ENCODE data around the gene EFTUD2. TPM values are rescaled to one million over a fixed set of nuclear protein-coding genes. Genes with fewer than 3 reads are reported as not detected.
"Not testable (repeated sequence)": the region's sequence is repeated elsewhere in the genome, so short reads cannot be mapped to it uniquely, and the experiment has no call there.

The EFTUD2 gene
- total RNA-seq, 1 experiment from 2014 or later: 119 TPM

- DNase-seq (ENCODE audit: unreplicated experiment): peak; percentile 36
- peak overlapping the region; percentile 95 for H3K4me3 Mint-ChIP-seq (ENCODE audit: unreplicated experiment)
- no peaks in the 10 kb centered on the region for H3K36me3 Mint-ChIP-seq (ENCODE audit: insufficient read depth, unreplicated experiment)
- ChIA-PET POLR2A (interaction anchor here (0.6 to 1.5 kb wide), 10 partner anchors 8 to 1798 kb away, joined by 3 to 12 read pairs (median 4); partner anchors contain the start of genes EFTUD2 and NMT1), CTCF (interaction anchor here (0.7 to 1.8 kb wide), 3 partner anchors 16 to 55 kb away, joined by 3 to 6 read pairs (median 3); no protein-coding TSS in a partner anchor)
- H3K9me3 Mint-ChIP-seq (ENCODE audit: unreplicated experiment): no peaks in the 10 kb centered on the region
- TF ChIP-seq CTCF (IDR thresholded peaks at IDR 0.05; ENCODE audit: unreplicated experiment): no peak
- no peaks in the 10 kb centered on the region for H3K27me3 Mint-ChIP-seq (ENCODE audit: insufficient read depth, unreplicated experiment)
- peaks cover 11% of the 10 kb centered on the region for H3K4me1 Mint-ChIP-seq (ENCODE audit: insufficient read depth, unreplicated experiment)
- intact Hi-C loops (cut with micrococcal nuclease): loop anchor here (1.0 kb wide), 1 partner anchor 50 kb away; no protein-coding TSS in a partner anchor
- peak overlapping the region; percentile 68 for H3K27ac Mint-ChIP-seq (ENCODE audit: low read depth, unreplicated experiment)
- BruUV-seq (replicated peaks): TSS peak; percentile 51
These were observed 70.2 kb downstream of the EFTUD2 start for GRCh38 chr17:44828919-44829522.

DNA sequence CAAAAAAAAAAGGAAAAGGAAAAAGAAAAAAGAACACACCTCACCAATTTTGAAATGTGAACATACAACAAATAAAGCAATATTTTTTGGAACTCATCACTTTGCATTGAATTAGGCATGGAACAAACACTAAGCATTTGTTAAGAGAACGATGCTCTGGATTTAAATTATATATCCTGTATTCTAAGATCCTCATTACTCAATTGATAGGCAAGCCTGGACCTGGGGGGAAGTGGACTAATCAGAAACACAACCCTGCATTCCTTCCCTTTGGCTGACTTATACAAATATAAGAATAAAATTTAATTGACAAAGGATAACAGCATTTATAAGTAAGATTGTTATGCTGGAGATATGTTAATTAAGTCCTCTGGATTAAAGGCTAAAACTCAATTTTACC is 71.4 kb downstream of the EFTUD2 start:
- Mint-ChIP-seq H3K4me3 (ENCODE audit: unreplicated experiment) (peak overlapping the region; percentile 19), H3K27ac (ENCODE audit: low read depth, unreplicated experiment) (no peak overlapping the region), H3K9me3 (ENCODE audit: unreplicated experiment) (no peaks in the 10 kb centered on the region), H3K36me3 (ENCODE audit: insufficient read depth, unreplicated experiment) (no peaks in the 10 kb centered on the region), H3K4me1 (ENCODE audit: insufficient read depth, unreplicated experiment) (peaks cover 11% of the 10 kb centered on the region), H3K27me3 (ENCODE audit: insufficient read depth, unreplicated experiment) (no peaks in the 10 kb centered on the region)
- no TSS peak for BruUV-seq (replicated peaks)
- CTCF ChIA-PET: interaction anchor here (1.8 kb wide), 1 partner anchor 48 kb away, joined by 6 read pairs; no protein-coding TSS in a partner anchor
- DNase-seq (ENCODE audit: unreplicated experiment): no peak
- POLR2A ChIA-PET: interaction anchor here (1.4 to 1.5 kb wide), 2 partner anchors 43 to 48 kb away, joined by 5 read pairs; no protein-coding TSS in a partner anchor
- intact Hi-C loops (cut with micrococcal nuclease): no loop called here
- TF ChIP-seq CTCF (IDR thresholded peaks at IDR 0.05; ENCODE audit: unreplicated experiment): no peak

DNA sequence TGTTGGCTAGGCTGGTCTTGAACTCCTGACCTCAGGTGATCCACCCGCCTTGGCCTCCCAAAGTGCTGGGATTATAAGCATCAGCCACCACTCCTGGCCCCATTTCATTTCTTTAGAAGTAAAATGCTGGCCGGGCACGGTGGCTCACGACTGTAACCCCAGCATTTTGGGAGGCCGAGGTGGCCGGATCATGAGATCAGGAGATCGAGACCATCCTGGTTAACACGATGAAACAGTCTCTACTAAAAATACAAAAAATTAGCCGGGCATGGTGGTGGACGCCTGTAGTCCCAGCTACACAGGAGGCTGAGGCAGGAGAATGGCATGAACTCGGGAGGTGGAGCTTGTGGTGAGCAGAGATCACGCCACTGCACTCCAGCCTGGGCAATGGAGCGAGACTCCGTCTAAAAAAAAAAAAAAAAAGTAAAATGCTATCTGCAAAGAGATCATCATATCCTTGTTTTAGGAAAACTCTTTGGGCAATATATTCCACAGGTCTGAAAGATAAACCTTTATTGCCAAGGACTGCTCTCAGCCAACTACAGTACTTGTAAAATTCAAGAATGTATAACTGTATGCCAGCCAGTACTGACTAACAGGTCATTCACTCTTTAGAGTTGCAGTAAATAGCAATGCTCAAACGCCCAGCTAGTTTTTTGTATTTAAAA is 73.0 kb downstream of the EFTUD2 start:
- no TSS peak for BruUV-seq (replicated peaks)
- Mint-ChIP-seq H3K27me3 (ENCODE audit: insufficient read depth, unreplicated experiment) (no peaks in the 10 kb centered on the region), H3K9me3 (ENCODE audit: unreplicated experiment) (no peaks in the 10 kb centered on the region), H3K4me1 (ENCODE audit: insufficient read depth, unreplicated experiment) (peaks cover 11% of the 10 kb centered on the region), H3K36me3 (ENCODE audit: insufficient read depth, unreplicated experiment) (no peaks in the 10 kb centered on the region), H3K27ac (ENCODE audit: low read depth, unreplicated experiment) (no peak overlapping the region), H3K4me3 (ENCODE audit: unreplicated experiment) (no peak overlapping the region)
- DNase-seq (ENCODE audit: unreplicated experiment): no peak
- CTCF ChIA-PET: interaction anchor here (0.6 to 1.6 kb wide), 4 partner anchors 12 to 399 kb away, joined by 3 to 6 read pairs (median 4); no protein-coding TSS in a partner anchor
- TF ChIP-seq CTCF (IDR thresholded peaks at IDR 0.05; ENCODE audit: unreplicated experiment): no peak
- POLR2A ChIA-PET: interaction anchor here (0.9 to 1.0 kb wide), 2 partner anchors 12 to 323 kb away, joined by 3 read pairs; partner anchors contain the start of gene HEXIM1
- intact Hi-C loops (cut with micrococcal nuclease): no loop called here

DNA sequence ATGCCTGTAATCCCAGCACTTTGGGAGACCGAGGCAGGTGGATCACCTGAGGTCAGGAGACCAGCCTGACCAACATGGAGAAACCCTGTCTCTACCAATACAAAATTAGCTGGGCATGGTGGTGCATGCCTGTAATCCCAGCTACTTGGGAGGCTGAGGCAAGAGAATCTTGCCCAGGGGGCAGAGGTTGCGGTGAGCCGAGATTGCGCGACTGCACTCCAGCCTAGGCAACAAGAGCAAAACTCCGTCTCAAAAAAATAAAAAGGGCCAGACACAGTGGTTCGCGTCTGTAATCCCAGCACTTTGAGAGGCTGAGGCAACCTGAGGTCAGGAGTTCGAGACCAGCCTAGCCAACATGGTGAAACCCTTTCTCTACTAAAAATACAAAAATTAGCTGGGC is 74.0 kb downstream of the EFTUD2 start:
- intact Hi-C loops (cut with micrococcal nuclease); H3K27ac Mint-ChIP-seq (ENCODE audit: low read depth, unreplicated experiment); H3K9me3 Mint-ChIP-seq (ENCODE audit: unreplicated experiment); BruUV-seq (replicated peaks); H3K27me3 Mint-ChIP-seq (ENCODE audit: insufficient read depth, unreplicated experiment); DNase-seq (ENCODE audit: unreplicated experiment); POLR2A ChIA-PET; H3K4me3 Mint-ChIP-seq (ENCODE audit: unreplicated experiment); H3K36me3 Mint-ChIP-seq (ENCODE audit: insufficient read depth, unreplicated experiment): not testable (repeated sequence)
- CTCF ChIA-PET: interaction anchor here (0.6 kb wide), 1 partner anchor 50 kb away, joined by 3 read pairs; no protein-coding TSS in a partner anchor
- peaks cover 18% of the 10 kb centered on the region for H3K4me1 Mint-ChIP-seq (ENCODE audit: insufficient read depth, unreplicated experiment)
